Chondrocyte (in vitro differentiated cells): Measurements from ENCODE around the gene TICAM1. TPM values are rescaled to one million over a fixed set of nuclear protein-coding genes. Genes with fewer than 3 reads are reported as not detected.
A peak's percentile ranks its signal among the peaks of the same experiment; 100 is the strongest.

Experiments
- DNase-seq: peaks from one replicate; pipeline ENCODE4 v3.0.0; 2021; ENCODE audit warnings: mixed read lengths, low spot score
- H3K27ac Mint-ChIP-seq: one replicate; pipeline ENCODE4 v1.8.0; 2021; ENCODE audit warnings: mild to moderate bottlenecking, moderate library complexity, mixed read lengths; ENCODE audit not compliant: unreplicated experiment
- H3K27me3 Mint-ChIP-seq: 2 replicates; pipeline ENCODE4 v1.8.0; 2021; ENCODE audit warnings: low read depth, mixed read lengths
- H3K36me3 Mint-ChIP-seq: 2 replicates; pipeline ENCODE4 v1.8.0; 2021; ENCODE audit warnings: low read depth, mixed read lengths
- H3K4me1 Mint-ChIP-seq: 2 replicates; pipeline ENCODE4 v1.8.0; 2021; ENCODE audit warnings: low read depth, mild to moderate bottlenecking, mixed read lengths
- H3K4me3 Mint-ChIP-seq: one replicate; pipeline ENCODE4 v1.8.0; 2021; ENCODE audit warnings: mild to moderate bottlenecking, moderate library complexity, mixed read lengths; ENCODE audit not compliant: unreplicated experiment
- H3K9me3 Mint-ChIP-seq: 2 replicates; pipeline ENCODE4 v1.8.0; 2021; ENCODE audit warnings: low read depth, mixed read lengths
- CTCF ChIP-seq: fragments of 200-600 bp; sonication (generic); IDR thresholded peaks from 2 replicates; pipeline ENCODE4 v1.5.0; 2021; ENCODE audit warnings: antibody characterized with exemption, mild to moderate bottlenecking, moderate library complexity
- long read RNA-seq: library from polyadenylated mRNA; stranded (forward); transcript quantifications from one replicate; pipeline ENCODE4 v2.0.0, GENCODE V29; 2021
- total RNA-seq: library from RNA; stranded (reverse); gene quantifications from 3 replicates; pipeline ENCODE4 v1.2.1, GENCODE V29; 2021

The TICAM1 gene
- total RNA-seq, result 6.8 to 13.2 TPM (median 12.3 TPM) in 3 replicates
- long read RNA-seq, transcript TICAM1-201 (2 exons, 2,676 nt), result major isoform, 23 of 27 reads
- long read RNA-seq, partial matches to known transcripts, result 0 of 27 reads
- long read RNA-seq, other reads (novel, unspliced or antisense), result 4 of 27 reads

GRCh38 chr19:4831304-4831978 lies at the start of gene TICAM1:
TSS of gene TICAM1 (minus strand) at chr19:4831712. CDS start at chr19:4818377, 13,335 bp downstream.
- Mint-ChIP-seq H3K27me3 (no peaks in the 10 kb centered on the region), H3K4me3 (peak within 1 kb of the TSS; percentile 78), H3K27ac (peak within 1 kb of the TSS; percentile 88), H3K4me1 (peaks cover 22% of the 10 kb centered on the region), H3K9me3 (no peaks in the 10 kb centered on the region), H3K36me3 (no peaks in the 10 kb centered on the region)
- no peak for DNase-seq
- peak; percentile 36 for TF ChIP-seq CTCF

- DNase-seq, result no peak
- no peak for TF ChIP-seq CTCF
- no peak overlapping the region for H3K27ac Mint-ChIP-seq
- H3K9me3 Mint-ChIP-seq, result no peaks in the 10 kb centered on the region
- H3K36me3 Mint-ChIP-seq, result no peaks in the 10 kb centered on the region
- H3K4me1 Mint-ChIP-seq, result peaks cover 8% of the 10 kb centered on the region
- H3K4me3 Mint-ChIP-seq, result no peak overlapping the region
- H3K27me3 Mint-ChIP-seq, result no peaks in the 10 kb centered on the region
Observed at GRCh38 chr19:4879041-4879440, 47.5 kb upstream of the TICAM1 start.

GRCh38 chr19:4878491-4878968 lies 47.0 kb upstream of the TICAM1 start:
- no peak for DNase-seq
- Mint-ChIP-seq H3K36me3 (no peaks in the 10 kb centered on the region), H3K27me3 (no peaks in the 10 kb centered on the region), H3K4me3 (no peak overlapping the region), H3K4me1 (peaks cover 8% of the 10 kb centered on the region), H3K9me3 (no peaks in the 10 kb centered on the region), H3K27ac (peak overlapping the region; percentile 32)
- TF ChIP-seq CTCF, result no peak

- H3K27ac Mint-ChIP-seq, result peak overlapping the region; percentile 32
- H3K4me1 Mint-ChIP-seq, result peaks cover 8% of the 10 kb centered on the region
- no peak overlapping the region for H3K4me3 Mint-ChIP-seq
- no peaks in the 10 kb centered on the region for H3K27me3 Mint-ChIP-seq
- TF ChIP-seq CTCF, result no peak
- no peak for DNase-seq
- no peaks in the 10 kb centered on the region for H3K36me3 Mint-ChIP-seq
- H3K9me3 Mint-ChIP-seq, result no peaks in the 10 kb centered on the region
Observed at GRCh38 chr19:4877753-4878490, 46.4 kb upstream of the TICAM1 start.

GRCh38 chr19:4873930-4874329 lies 42.4 kb upstream of the TICAM1 start:
- Mint-ChIP-seq H3K36me3 (no peaks in the 10 kb centered on the region), H3K9me3 (no peaks in the 10 kb centered on the region), H3K27me3 (no peaks in the 10 kb centered on the region), H3K4me3 (no peak overlapping the region), H3K4me1 (peaks cover 25% of the 10 kb centered on the region), H3K27ac (no peak overlapping the region)
- TF ChIP-seq CTCF, result no peak
- DNase-seq, result no peak
